ENCODE results near the gene KLF9.
A peak's percentile ranks its signal among the peaks of the same experiment; 100 is the strongest.

Gene KLF9

GRCh38 chr9:70413799-70414775, at the start of gene KLF9:
TSS of gene KLF9 (minus strand) at chr9:70414657. CDS start at chr9:70413363, 1,294 bp downstream.
- DNase-seq (ENCODE audit: low read depth) = peak; percentile 96

GRCh38 chr9:70463877-70464276, 49.4 kb upstream of the KLF9 start:
- DNase-seq (ENCODE audit: low read depth) = no peak

DNA sequence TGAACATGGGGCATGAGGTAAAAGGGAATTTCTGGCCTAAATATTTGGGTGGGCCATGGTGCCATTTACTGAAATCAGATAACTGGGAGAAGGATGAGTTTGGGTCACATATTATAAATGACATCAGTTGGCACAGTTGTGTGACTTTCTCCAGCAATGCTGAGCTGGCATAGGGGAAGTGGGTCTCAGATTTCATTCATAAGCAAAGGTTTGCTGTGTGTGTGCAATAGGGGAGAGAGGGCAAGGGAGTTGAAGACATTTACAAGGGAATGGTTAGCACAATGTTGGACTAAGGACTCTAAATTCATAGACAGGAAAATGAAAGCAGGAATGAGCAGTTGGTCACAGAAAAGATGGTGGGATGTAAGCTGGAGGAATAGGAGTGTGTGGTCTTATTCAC, 47.8 kb upstream of the KLF9 start:
- DNase-seq (ENCODE audit: low read depth) = no peak

DNA sequence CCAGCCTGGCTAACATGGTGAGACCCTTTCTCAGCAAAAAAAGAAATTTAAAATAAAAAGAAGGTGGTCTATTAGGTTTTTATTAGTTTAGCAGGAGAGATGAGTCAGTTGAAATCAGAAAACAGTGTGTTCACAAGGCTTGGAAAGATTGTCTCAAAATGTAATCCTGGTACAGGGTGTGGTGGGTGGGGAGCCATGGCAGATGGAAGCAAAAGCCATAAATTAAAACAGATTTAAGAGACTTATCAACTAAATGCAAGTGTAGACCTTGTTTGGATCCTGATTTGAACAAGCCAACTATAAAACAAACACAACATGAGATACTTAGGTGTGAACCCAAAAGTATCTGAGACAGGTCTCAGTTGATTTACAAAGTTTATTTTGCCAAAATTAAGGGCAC, 42.8 kb upstream of the KLF9 start:
- DNase-seq (ENCODE audit: low read depth) = no peak

GRCh38 chr9:70455993-70456704, 41.7 kb upstream of the KLF9 start:
- no peak for DNase-seq (ENCODE audit: low read depth)

- no peak for DNase-seq (ENCODE audit: low read depth)
Observed at GRCh38 chr9:70452365-70452764, 37.9 kb upstream of the KLF9 start.

DNA sequence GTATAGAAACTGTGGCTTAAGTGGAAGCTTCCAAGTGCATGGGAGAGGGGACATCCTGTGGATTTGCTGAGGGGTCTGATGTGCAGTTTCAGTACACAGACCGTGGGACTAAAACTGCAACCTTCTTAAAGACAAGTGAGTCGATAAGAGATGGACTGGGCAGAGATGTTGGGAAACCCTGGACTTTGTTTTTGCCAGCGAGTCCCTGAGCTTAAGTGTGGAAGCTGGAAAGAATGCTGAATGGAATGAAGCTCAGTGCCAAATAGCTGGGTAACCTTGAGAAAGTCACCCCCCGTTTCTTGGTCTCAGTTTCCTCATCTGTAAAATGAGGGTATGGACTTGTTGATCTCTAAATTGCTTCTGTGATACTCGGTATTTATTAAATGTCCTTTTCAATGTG, 37.3 kb upstream of the KLF9 start:
- no peak for DNase-seq (ENCODE audit: low read depth)

DNA sequence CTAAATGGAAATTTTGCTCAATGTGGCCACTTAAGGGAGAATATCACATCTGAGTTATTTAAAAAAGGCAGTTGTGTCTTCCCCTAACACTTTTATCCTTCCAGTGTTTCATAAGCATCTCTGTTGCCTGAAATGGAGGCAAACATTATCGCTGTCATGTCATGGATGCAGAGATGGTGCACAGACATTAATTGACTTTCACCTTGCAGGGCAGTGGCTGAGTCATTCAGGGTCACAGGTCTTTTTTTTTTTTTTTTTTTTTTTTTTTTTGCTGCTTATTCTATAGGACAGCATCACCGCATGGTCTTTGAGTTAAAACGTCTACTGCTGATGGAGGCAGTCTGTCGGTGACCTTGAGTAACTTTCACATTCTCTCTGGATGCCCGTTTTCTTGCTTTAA, 36.3 kb upstream of the KLF9 start:
- DNase-seq (ENCODE audit: low read depth) = no peak

- DNase-seq (ENCODE audit: low read depth) = no peak
Observed at GRCh38 chr9:70449461-70449860, 35.0 kb upstream of the KLF9 start.

- DNase-seq (ENCODE audit: low read depth) = no peak
Observed at GRCh38 chr9:70448919-70449318, 34.5 kb upstream of the KLF9 start.

- no peak for DNase-seq (ENCODE audit: low read depth)
Observed at GRCh38 chr9:70444904-70445303, 30.4 kb upstream of the KLF9 start.

GRCh38 chr9:70442328-70442848, 27.9 kb upstream of the KLF9 start:
- no peak for DNase-seq (ENCODE audit: low read depth)

DNA sequence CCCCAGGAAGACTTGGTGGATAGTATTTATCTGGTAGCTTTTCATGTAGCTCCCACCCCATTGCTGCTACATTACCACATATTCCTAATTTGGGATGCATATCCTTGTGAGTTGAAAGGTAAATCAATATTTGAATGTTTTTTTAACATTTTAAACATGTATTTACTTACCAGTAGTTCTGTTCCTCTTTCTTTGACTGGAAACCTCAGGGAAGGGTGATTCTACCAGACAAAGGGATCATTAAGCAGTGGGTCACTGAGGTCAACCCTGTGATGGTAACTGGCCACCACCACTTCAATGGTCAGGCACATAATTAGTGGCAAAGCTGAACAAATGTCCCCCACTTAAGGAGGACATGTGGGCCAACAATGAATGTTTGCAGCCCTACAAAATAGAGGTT, 27.2 kb upstream of the KLF9 start:
- DNase-seq (ENCODE audit: low read depth) = no peak

DNA sequence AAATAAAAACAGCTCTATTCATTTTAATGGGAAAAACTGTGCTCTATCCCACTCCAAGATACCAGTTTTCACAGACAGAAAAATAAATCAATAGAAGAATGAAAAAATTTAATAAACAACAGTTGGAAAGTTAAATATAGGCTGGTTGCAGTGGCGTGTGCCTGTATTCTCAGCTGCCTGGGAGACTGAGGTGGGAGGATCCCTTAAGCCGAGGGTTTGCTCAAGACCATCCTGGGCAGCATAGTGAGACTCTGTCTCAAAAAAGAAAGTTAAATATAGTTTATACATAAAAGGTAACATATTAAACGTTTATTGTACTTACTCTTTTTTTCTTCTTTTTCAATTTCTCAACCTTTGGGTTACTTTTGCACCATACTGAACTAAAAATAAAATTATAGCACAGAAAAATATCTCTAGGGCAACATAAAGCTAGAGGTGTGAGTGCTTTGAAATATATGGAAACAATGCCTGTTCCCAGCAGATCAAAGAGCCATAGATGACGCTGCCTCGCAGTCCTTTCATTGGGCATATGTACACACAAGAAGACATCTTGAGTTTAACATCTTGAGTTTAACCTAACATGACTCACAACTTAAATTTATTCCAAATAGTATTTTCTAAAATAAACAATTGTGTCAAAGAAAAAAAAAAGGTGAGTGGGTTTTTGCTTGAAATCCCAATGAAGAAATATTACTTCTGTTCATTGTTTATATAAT, 25.7 kb upstream of the KLF9 start:
- peak; percentile 12 for DNase-seq (ENCODE audit: low read depth)

DNA sequence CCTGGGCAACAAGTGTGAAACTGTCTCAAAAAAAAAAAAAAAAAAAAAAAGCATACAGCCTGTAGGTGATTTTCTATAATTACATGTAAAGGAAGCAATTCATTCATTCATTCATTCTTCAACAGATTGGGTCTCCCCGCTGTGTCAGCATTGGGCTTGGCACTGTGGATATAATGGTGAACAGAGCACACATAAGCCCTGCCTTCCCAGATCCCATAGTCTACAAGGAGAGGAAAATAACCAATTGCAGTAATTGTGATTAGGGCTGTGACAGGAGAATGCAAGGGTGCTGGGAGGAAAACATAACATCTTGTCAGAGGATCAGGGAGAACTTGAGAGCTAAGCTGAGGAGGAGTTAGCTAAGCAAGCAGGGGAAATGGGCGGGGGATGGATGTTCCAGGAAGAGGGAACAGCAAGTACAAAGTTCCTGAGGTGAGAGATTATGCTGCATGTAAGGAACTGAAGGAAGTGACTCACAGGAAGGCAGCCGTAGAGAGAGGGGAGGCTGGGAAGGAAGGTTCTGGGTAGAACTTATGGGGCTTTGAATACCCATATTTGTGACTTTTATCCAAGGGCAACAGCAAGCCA, 24.0 kb upstream of the KLF9 start:
- DNase-seq (ENCODE audit: low read depth) = peak; percentile 80

DNA sequence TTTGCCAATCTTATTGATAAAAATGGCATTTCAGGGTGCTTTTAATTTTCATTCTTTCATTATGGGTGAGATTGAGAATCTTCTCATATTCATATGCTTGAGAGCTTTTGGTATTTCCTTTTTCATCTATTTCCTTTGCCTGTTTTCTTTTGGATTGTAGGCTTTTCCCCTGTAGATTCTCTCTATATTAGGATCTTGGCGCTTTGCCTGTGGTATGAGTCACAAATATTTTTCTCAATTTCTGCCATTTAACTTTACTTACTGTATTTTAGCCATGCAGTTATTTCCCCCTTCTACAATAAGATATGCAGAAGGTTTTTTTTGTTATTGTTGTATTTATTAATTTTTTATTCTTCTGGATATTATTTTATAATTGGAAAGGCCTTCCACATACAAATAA, 21.5 kb upstream of the KLF9 start:
- peak; percentile 77 for DNase-seq (ENCODE audit: low read depth)

- no peak for DNase-seq (ENCODE audit: low read depth)
Observed at GRCh38 chr9:70429899-70430298, 15.4 kb upstream of the KLF9 start.

DNA sequence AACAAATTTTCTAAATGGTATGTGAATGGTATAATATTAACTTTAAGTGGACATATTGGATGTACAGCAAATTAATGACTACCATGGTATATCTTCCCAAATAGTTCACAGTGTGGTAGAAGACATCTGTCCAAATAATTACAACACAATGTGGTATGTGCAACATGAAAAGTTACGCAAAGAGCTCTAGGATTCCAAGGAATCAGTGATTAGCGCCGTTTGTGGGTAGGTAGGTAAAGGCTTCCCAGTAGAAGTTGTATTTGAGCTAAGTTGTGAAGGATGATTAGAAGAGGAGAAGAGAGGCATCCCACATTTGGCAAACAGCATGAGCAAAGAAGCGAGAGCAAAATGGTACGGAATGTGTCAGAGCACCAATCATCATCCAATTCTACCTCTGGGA, 14.3 kb upstream of the KLF9 start:
- no peak for DNase-seq (ENCODE audit: low read depth)

DNA sequence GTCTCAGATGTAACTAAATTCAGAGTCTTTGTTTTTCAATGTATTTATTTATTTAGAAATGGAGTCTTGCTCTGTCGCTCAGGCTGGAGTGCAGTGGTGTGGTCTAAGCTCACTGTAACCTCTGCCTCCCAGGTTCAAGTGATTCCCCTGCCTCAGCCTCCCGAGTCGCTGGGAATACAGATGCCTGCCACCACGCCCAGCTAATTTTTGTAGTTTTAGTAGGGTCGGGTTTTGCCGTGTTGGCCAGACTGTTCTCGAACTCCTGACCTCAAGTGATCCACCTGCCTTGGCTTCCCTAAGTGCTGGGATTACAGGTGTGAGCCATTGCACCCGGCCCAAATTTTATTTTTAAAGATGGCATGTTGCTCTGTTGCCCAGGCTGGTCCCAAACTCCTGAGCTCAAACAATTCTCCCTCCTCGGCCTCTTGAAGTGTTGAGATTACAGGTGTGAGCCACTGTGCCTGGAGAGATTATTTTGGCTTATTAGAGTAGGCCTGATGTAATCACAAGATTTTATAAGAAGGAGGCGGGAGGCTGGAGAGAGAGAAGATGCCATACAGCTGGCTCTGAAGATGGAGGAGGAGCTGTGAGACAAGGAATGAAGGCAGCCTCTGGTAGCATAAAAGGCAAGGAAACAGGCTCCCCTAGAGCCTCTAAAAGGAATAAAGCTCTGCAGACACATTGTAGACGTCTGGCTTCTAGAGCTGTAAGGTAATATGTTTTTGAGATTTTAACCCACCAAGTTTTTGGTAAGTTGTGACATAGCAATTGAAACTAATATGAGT, 12.9 kb upstream of the KLF9 start:
- no peak for DNase-seq (ENCODE audit: low read depth)

DNA sequence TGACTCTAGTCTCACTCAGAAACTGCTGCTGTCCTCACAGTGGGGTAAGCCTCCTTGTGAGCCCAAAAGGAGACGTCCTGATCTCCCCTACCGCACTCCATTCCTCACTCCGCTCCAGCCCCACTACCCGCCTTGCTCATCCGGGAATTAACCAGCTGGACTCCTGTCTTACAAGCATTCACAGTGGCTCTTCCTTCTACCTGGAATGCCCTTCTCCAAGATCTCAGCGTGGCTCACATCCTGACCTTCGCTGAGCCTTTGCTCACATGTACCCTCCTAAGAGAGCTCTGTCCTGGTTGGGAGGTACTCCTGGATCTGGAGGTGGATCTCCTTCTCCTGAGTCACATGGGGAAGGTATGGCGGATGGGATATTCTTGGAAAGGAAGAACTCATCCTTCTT, 10.7 kb upstream of the KLF9 start:
- no peak for DNase-seq (ENCODE audit: low read depth)

- no peak for DNase-seq (ENCODE audit: low read depth)
Observed at GRCh38 chr9:70422371-70423043, 8.1 kb upstream of the KLF9 start.

Measured in ELR (cell line).